HL-60 (cell line): ENCODE data around the gene ETV6.

Experiments
- DNase-seq, 2 experiments: peaks; one replicate each; pipeline ENCODE4 v3.0.0-alpha.2; 2010 to 2020; ENCODE audit warnings: low read depth in 1 of 2, low spot score in 1 of 2
- H3K27ac ChIP-seq: fragments of 250-450 bp; sonication (Bioruptor Pico); replicated peaks from 2 replicates; pipeline ENCODE4 v1.5.1; 2020; ENCODE audit warnings: mild to moderate bottlenecking, moderate library complexity
- H3K27me3 ChIP-seq: fragments of 250-450 bp; sonication (Bioruptor Pico); 2 replicates; pipeline ENCODE4 v1.5.1; 2021; ENCODE audit warnings: mild to moderate bottlenecking, moderate library complexity; ENCODE audit not compliant: insufficient read depth, poor library complexity, severe bottlenecking
- H3K4me3 ChIP-seq: replicated peaks from 2 replicates; pipeline ENCODE4 v1.5.1; 2011; ENCODE audit warnings: mild to moderate bottlenecking, control low read depth, low read length; ENCODE audit not compliant: insufficient read depth
- GABPA ChIP-seq: IDR thresholded peaks from 2 replicates; pipeline ENCODE4 v1.6.1; 2012; ENCODE audit warnings: low read depth
- POLR2AphosphoS5 ChIP-seq: IDR thresholded peaks from 2 replicates; pipeline ENCODE4 v1.6.1; 2012; ENCODE audit warnings: low read depth
- SPI1 ChIP-seq: IDR thresholded peaks from 2 replicates; pipeline ENCODE4 v1.6.1; 2012; ENCODE audit warnings: low read depth, mild to moderate bottlenecking, borderline replicate concordance
- TF ChIP-seq, protein P1 (sequence below): IDR thresholded peaks from 2 replicates; pipeline ENCODE4 v1.6.1; 2012; ENCODE audit warnings: low read depth; ENCODE audit not compliant: insufficient replicate concordance
- TF ChIP-seq, protein P2 (sequence below): IDR thresholded peaks from one replicate; pipeline ENCODE4 v1.5.1; 2011; ENCODE audit warnings: low read length, control low read depth, inconsistent platforms; ENCODE audit not compliant: insufficient read depth

Gene ETV6

DNA sequence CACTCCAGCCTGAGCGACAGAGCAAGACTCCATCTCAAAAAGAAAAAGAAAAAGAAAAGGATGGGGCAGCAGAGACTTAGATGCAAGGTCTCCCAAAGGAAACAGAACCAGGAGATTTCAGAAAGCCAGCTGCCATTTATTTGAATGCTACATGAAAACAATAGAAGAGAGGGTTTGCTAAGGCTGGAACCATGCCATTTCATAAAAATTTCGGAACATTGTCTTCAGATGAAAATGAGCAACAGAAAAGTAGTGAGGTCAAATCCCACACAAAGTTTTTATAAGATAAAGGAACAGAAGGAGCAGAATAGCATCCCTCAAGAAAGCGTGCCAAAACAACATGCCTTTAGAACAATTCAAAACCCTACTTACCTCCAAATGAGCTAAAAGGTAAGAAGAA lies 175.3 kb downstream of the ETV6 start:
- DNase-seq: no peak
- H3K4me3 ChIP-seq: no peak overlapping the region
- no peaks in the 10 kb centered on the region for H3K27me3 ChIP-seq
- H3K27ac ChIP-seq: no peak overlapping the region
- TF ChIP-seq GABPA: no peak
- TF ChIP-seq, protein P1, sequence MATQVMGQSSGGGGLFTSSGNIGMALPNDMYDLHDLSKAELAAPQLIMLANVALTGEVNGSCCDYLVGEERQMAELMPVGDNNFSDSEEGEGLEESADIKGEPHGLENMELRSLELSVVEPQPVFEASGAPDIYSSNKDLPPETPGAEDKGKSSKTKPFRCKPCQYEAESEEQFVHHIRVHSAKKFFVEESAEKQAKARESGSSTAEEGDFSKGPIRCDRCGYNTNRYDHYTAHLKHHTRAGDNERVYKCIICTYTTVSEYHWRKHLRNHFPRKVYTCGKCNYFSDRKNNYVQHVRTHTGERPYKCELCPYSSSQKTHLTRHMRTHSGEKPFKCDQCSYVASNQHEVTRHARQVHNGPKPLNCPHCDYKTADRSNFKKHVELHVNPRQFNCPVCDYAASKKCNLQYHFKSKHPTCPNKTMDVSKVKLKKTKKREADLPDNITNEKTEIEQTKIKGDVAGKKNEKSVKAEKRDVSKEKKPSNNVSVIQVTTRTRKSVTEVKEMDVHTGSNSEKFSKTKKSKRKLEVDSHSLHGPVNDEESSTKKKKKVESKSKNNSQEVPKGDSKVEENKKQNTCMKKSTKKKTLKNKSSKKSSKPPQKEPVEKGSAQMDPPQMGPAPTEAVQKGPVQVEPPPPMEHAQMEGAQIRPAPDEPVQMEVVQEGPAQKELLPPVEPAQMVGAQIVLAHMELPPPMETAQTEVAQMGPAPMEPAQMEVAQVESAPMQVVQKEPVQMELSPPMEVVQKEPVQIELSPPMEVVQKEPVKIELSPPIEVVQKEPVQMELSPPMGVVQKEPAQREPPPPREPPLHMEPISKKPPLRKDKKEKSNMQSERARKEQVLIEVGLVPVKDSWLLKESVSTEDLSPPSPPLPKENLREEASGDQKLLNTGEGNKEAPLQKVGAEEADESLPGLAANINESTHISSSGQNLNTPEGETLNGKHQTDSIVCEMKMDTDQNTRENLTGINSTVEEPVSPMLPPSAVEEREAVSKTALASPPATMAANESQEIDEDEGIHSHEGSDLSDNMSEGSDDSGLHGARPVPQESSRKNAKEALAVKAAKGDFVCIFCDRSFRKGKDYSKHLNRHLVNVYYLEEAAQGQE: no peak
- TF ChIP-seq SPI1: no peak
- TF ChIP-seq POLR2AphosphoS5: no peak
- TF ChIP-seq, protein P2, sequence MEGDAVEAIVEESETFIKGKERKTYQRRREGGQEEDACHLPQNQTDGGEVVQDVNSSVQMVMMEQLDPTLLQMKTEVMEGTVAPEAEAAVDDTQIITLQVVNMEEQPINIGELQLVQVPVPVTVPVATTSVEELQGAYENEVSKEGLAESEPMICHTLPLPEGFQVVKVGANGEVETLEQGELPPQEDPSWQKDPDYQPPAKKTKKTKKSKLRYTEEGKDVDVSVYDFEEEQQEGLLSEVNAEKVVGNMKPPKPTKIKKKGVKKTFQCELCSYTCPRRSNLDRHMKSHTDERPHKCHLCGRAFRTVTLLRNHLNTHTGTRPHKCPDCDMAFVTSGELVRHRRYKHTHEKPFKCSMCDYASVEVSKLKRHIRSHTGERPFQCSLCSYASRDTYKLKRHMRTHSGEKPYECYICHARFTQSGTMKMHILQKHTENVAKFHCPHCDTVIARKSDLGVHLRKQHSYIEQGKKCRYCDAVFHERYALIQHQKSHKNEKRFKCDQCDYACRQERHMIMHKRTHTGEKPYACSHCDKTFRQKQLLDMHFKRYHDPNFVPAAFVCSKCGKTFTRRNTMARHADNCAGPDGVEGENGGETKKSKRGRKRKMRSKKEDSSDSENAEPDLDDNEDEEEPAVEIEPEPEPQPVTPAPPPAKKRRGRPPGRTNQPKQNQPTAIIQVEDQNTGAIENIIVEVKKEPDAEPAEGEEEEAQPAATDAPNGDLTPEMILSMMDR: no peak

- H3K27me3 ChIP-seq: no peaks in the 10 kb centered on the region
- DNase-seq: no peak
- H3K4me3 ChIP-seq: no peak overlapping the region
- H3K27ac ChIP-seq: no peak overlapping the region
- no peak for TF ChIP-seq SPI1
- TF ChIP-seq POLR2AphosphoS5: no peak
- TF ChIP-seq, protein P1: no peak
These were observed 175.8 kb downstream of the ETV6 start for GRCh38 chr12:11825278-11825677.

DNA sequence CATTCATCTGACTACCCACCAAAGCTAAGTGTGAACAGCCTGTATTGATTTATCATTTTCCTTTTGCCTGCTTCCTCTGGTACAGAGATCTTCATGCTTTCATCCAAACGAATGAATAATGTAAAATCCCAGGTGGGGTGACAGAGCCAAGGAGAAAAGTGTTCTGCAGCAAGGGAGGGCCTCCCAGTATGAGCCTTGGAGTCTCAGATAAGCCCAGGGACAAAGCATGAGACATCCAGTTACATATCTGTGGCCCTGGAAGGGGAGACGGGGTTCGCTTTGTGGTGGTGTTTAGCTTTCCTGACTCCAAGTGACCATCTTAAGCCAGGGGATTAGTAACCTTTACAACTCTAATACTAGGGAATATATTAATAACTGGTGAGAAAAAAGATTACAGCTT lies 177.1 kb downstream of the ETV6 start:
- no peak overlapping the region; the same call in 1 of the 2 replicates for H3K27ac ChIP-seq
- TF ChIP-seq SPI1 (no peak), POLR2AphosphoS5 (no peak), GABPA (no peak)
- TF ChIP-seq, protein P1: no peak
- TF ChIP-seq, protein P2: no peak
- no peaks in the 10 kb centered on the region for H3K27me3 ChIP-seq
- DNase-seq: no peak
- H3K4me3 ChIP-seq: no peak overlapping the region
